Endothelial cell (in vitro differentiated cells): ENCODE measurements around the gene ABHD17B. TPM values are rescaled to one million over a fixed set of nuclear protein-coding genes. Genes with fewer than 3 reads are reported as not detected.

Source experiments
- DNase-seq: peaks from one replicate; pipeline ENCODE4 v3.0.0; 2021; ENCODE audit warnings: low spot score
- H3K27ac Mint-ChIP-seq: one replicate; pipeline ENCODE4 v1.8.0; 2021; ENCODE audit warnings: mixed read lengths, inconsistent platforms; ENCODE audit not compliant: unreplicated experiment
- H3K27me3 Mint-ChIP-seq: one replicate; pipeline ENCODE4 v1.8.0; 2021; ENCODE audit warnings: mild to moderate bottlenecking, moderate library complexity, mixed read lengths, inconsistent platforms; ENCODE audit not compliant: unreplicated experiment
- H3K36me3 Mint-ChIP-seq: one replicate; pipeline ENCODE4 v1.8.0; 2021; ENCODE audit warnings: mild to moderate bottlenecking, low read depth, mixed read lengths, inconsistent platforms; ENCODE audit not compliant: unreplicated experiment
- H3K4me1 Mint-ChIP-seq: one replicate; pipeline ENCODE4 v1.8.0; 2021; ENCODE audit warnings: mild to moderate bottlenecking, mixed read lengths, inconsistent platforms; ENCODE audit not compliant: unreplicated experiment
- H3K4me3 Mint-ChIP-seq: one replicate; pipeline ENCODE4 v1.8.0; 2021; ENCODE audit warnings: mild to moderate bottlenecking, mixed read lengths, inconsistent platforms; ENCODE audit not compliant: unreplicated experiment
- H3K9me3 Mint-ChIP-seq: one replicate; pipeline ENCODE4 v1.8.0; 2021; ENCODE audit warnings: mixed read lengths, inconsistent platforms; ENCODE audit not compliant: unreplicated experiment
- total RNA-seq: library from RNA; stranded (reverse); fragmentation: NEBNext Ultra II Directional; extraction: Animal tissue kit (Norgen Biotek cat#: 25700); gene quantifications from one replicate; pipeline ENCODE4 v1.2.1, GENCODE V29; 2021; ENCODE audit not compliant: unreplicated experiment
- TF ChIP-seq, protein P1 (sequence below): fragments of 200-600 bp; sonication (generic); IDR thresholded peaks from one replicate; pipeline ENCODE4 v1.5.0; 2021; ENCODE audit warnings: antibody characterized with exemption; ENCODE audit not compliant: unreplicated experiment

ABHD17B gene
- total RNA-seq, 1 donor from 2014 or later: 32.6 TPM

DNA sequence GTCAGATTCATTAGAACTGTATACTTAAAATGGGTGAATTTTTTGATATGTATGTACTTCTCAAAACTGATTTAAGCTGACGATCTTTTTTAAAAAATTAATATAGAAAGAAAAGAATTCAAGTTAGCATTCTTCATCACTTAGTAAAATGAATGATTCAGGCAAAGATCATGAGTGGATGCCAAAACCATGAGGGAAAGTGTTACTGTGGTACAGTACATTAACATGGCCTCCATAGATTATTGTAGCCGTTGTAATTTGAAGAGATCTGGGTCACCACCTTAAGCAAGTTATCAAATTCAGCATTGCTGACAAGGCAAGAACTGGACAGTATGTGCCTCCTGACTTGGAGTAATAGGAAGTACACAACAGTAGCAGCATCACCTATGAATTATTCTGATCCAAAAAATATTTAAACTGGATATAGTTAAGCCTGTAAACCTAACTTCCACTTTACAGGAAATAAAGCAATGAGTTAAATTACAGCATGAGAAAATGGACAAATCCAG lies 30.1 kb upstream of the ABHD17B start:
- Mint-ChIP-seq H3K4me1 (no peaks in the 10 kb centered on the region), H3K9me3 (no peaks in the 10 kb centered on the region), H3K27ac (no peak overlapping the region), H3K27me3 (no peaks in the 10 kb centered on the region), H3K36me3 (no peaks in the 10 kb centered on the region), H3K4me3 (no peak overlapping the region)
- TF ChIP-seq, protein P1, sequence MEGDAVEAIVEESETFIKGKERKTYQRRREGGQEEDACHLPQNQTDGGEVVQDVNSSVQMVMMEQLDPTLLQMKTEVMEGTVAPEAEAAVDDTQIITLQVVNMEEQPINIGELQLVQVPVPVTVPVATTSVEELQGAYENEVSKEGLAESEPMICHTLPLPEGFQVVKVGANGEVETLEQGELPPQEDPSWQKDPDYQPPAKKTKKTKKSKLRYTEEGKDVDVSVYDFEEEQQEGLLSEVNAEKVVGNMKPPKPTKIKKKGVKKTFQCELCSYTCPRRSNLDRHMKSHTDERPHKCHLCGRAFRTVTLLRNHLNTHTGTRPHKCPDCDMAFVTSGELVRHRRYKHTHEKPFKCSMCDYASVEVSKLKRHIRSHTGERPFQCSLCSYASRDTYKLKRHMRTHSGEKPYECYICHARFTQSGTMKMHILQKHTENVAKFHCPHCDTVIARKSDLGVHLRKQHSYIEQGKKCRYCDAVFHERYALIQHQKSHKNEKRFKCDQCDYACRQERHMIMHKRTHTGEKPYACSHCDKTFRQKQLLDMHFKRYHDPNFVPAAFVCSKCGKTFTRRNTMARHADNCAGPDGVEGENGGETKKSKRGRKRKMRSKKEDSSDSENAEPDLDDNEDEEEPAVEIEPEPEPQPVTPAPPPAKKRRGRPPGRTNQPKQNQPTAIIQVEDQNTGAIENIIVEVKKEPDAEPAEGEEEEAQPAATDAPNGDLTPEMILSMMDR: no peak
- DNase-seq: no peak

DNA sequence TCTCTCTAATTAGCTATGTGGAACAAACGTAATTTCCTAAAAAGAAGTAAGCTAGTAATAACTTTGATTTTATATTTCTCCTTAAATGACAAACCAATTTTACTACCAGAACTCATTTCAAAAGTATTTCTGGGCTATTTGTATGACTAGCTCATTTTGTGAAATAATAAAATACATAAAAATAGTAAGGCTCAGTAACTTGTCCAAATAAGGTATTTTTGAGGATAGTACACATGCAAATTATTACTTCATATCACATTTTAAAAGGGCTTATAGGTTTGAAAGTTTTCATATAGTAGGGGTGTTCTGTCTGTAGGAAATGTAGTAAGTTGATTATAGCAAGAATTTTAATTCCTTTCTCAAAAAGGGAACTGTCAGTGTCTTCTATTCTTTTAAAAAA lies 26.9 kb upstream of the ABHD17B start:
- no peaks in the 10 kb centered on the region for H3K9me3 Mint-ChIP-seq
- H3K27me3 Mint-ChIP-seq: no peaks in the 10 kb centered on the region
- no peaks in the 10 kb centered on the region for H3K36me3 Mint-ChIP-seq
- TF ChIP-seq, protein P1: no peak
- no peaks in the 10 kb centered on the region for H3K4me1 Mint-ChIP-seq
- no peak overlapping the region for H3K4me3 Mint-ChIP-seq
- no peak overlapping the region for H3K27ac Mint-ChIP-seq
- DNase-seq: no peak

DNA sequence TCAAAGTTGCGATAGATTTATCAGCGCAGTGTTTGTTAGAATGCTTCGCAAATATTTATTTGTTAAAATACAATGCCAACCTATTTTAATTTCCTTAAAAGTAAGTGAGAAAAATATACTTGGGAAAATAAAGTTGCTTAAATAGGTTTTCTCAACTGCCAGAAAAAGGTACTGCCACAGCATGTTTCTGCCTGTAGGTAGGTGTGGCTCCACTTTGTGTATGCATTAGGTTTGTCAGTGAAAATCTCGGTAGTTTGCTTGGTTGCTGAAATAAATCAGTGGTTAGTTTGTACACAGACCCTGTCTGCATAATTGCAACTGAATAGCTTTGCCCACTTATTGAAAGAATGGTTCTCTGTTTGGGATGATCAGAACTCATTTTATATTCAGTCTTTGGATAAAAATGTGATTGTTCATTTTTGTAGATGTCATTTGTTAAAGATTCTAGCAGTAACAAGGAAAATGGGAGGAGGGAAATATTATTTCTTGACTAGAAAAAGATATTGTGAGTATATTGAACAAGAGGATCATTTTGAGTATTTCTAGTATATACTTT lies 26.2 kb upstream of the ABHD17B start:
- H3K4me1 Mint-ChIP-seq: no peaks in the 10 kb centered on the region
- no peaks in the 10 kb centered on the region for H3K36me3 Mint-ChIP-seq
- H3K4me3 Mint-ChIP-seq: no peak overlapping the region
- no peak for DNase-seq
- no peaks in the 10 kb centered on the region for H3K9me3 Mint-ChIP-seq
- no peaks in the 10 kb centered on the region for H3K27me3 Mint-ChIP-seq
- H3K27ac Mint-ChIP-seq: no peak overlapping the region
- TF ChIP-seq, protein P1: no peak

DNA sequence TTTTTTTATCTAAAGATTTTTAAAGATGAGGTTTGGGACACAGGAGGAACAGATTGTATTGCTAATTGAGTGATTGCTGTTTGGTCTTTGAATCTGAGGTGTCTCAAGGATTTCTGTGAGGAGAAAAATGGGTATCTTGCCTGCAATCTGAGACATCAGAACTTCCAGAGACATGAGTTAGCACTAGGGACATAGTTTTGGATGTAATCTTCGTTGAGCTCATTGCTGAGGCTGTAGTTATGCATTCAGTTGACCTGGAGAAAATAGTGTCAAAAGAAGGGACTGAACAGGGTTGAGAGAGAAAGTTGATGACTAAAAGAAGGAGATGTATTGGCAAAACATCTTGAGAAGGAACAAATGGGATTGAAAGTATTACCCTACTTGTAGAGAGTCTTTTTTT lies 25.1 kb upstream of the ABHD17B start:
- no peaks in the 10 kb centered on the region for H3K4me1 Mint-ChIP-seq
- no peak overlapping the region for H3K27ac Mint-ChIP-seq
- no peaks in the 10 kb centered on the region for H3K9me3 Mint-ChIP-seq
- H3K4me3 Mint-ChIP-seq: no peak overlapping the region
- TF ChIP-seq, protein P1: no peak
- no peaks in the 10 kb centered on the region for H3K36me3 Mint-ChIP-seq
- DNase-seq: no peak
- H3K27me3 Mint-ChIP-seq: no peaks in the 10 kb centered on the region

DNA sequence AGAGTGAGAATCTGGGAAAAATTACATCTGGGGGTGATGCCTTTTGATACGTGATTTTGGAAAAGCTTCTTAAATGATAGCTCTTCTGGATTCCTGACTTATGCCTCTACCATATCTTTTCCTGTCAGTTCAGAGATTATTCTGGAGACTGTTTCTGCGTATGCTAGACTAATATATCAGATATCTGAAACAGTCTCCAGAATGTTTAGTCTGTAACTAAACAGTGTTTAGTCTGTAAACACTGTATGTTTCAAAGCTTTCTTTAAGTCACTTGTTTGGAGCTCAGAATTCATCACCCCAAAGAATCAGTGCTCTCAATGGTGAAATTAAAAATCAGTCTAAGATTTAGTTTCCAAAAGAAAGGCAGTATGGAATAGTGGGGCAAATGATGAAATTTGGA lies 20.2 kb upstream of the ABHD17B start:
- TF ChIP-seq, protein P1: no peak
- H3K27me3 Mint-ChIP-seq: no peaks in the 10 kb centered on the region
- DNase-seq: no peak
- no peaks in the 10 kb centered on the region for H3K36me3 Mint-ChIP-seq
- H3K4me3 Mint-ChIP-seq: no peak overlapping the region
- H3K4me1 Mint-ChIP-seq: no peaks in the 10 kb centered on the region
- no peaks in the 10 kb centered on the region for H3K9me3 Mint-ChIP-seq
- no peak overlapping the region for H3K27ac Mint-ChIP-seq
